ENCODE results near the gene SLC25A23. TPM values are rescaled to one million over a fixed set of nuclear protein-coding genes. Genes with fewer than 3 reads are reported as not detected.
"Not testable (repeated sequence)": the region's sequence is repeated elsewhere in the genome, so short reads cannot be mapped to it uniquely, and the experiment has no call there.

SLC25A23 gene
- total RNA-seq, 1 donor = 27.7 TPM

DNA sequence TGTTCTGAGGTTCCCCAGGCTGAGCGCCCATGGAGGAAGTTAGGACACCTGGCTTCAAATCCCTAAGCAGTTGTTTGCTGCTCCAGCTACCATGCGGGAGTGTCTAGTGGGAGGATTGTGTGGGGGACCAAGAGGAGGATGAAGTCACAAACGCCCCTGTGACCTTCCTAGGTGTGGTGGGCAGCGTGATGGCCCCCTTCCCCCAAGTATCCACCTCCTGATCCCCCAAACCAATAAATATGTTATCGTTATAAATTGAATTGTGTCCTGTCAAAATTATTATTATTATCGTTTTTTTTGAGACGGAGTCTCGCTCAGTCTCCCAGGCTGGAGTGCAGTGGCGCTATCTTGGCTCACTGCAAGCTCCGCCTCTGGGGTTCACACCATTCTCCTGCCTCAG lies 25.9 kb downstream of the SLC25A23 start, which contains the start of gene SLC25A41:
Gene SLC25A41, minus strand, starts transcription at position 101 of the 400 bp plus-strand sequence. Its CDS starts 70 bp downstream, at position 31.
- H3K4me3 ChIP-seq (ENCODE audit: low read depth, low read length) = no peak within 1 kb of the TSS
- TF ChIP-seq CTCF (IDR thresholded peaks at IDR 0.05; ENCODE audit: insufficient read depth, low read length) = no peak

GRCh38 chr19:6433165-6433564 lies 26.4 kb downstream of the SLC25A23 start:
- no peak for DNase-seq (ENCODE audit: low read depth)
- no peak overlapping the region for H3K4me3 ChIP-seq (ENCODE audit: low read depth, low read length)
- TF ChIP-seq CTCF (IDR thresholded peaks at IDR 0.05; ENCODE audit: insufficient read depth, low read length) = no peak

More for the DNA sequence above, 25.9 kb downstream of the SLC25A23 start, which contains the start of gene SLC25A41:
- no peak for DNase-seq (ENCODE audit: low read depth)

GRCh38 chr19:6431891-6432290 lies 27.7 kb downstream of the SLC25A23 start:
- no peak for TF ChIP-seq CTCF (IDR thresholded peaks at IDR 0.05; ENCODE audit: insufficient read depth, low read length)
- DNase-seq (ENCODE audit: low read depth) = no peak
- H3K4me3 ChIP-seq (ENCODE audit: low read depth, low read length) = no peak overlapping the region

GRCh38 chr19:6429419-6430221 lies 30.0 kb downstream of the SLC25A23 start:
- no peak for DNase-seq (ENCODE audit: low read depth)

GRCh38 chr19:6428692-6429418 lies 30.7 kb downstream of the SLC25A23 start:
- DNase-seq (ENCODE audit: low read depth); H3K4me3 ChIP-seq (ENCODE audit: low read depth, low read length): not testable (repeated sequence)

More at GRCh38 chr19:6429419-6430221, 30.0 kb downstream of the SLC25A23 start:
- no peak for TF ChIP-seq CTCF (IDR thresholded peaks at IDR 0.05; ENCODE audit: insufficient read depth, low read length)
- no peak overlapping the region for H3K4me3 ChIP-seq (ENCODE audit: low read depth, low read length)

DNA sequence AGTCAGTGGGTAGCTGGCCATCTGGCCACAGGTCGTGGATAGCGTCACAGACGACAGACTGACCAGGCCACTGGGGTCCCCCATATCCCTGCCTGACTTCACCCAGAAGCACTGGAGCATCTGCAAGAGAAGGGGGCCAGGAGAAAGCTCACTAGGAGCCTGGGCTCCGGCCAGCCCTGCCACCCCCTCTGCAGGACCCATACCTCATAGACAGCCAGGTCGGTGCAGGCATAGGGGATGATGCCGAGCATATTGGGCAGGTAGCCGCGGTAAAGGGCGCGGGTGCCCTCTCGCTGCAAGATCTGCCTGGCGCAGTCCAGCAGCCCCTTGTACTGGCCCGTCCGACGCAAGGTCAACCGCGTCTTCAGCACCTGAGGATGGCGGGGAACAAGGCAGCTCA lies 32.5 kb downstream of the SLC25A23 start:
- H3K4me3 ChIP-seq (ENCODE audit: low read depth, low read length) = no peak overlapping the region
- no peak for TF ChIP-seq CTCF (IDR thresholded peaks at IDR 0.05; ENCODE audit: insufficient read depth, low read length)
- DNase-seq (ENCODE audit: low read depth) = no peak

Data from fibroblast of the aortic adventitia (primary cell).